Activated CD4-positive, CD25-positive, alpha-beta regulatory T cell treated with anti-CD3 and anti-CD28 coated beads, Interleukin-2, amount 50 U/mL, for 16 hours (primary cell): Measurements from ENCODE around the gene MYL7.
"Not testable (repeated sequence)": the region's sequence is repeated elsewhere in the genome, so short reads cannot be mapped to it uniquely, and the experiment has no call there.

Source experiments
- DNase-seq: peaks from one replicate; pipeline ENCODE4 v3.0.0-alpha.2; 2020; ENCODE audit warnings: low read depth, low spot score

MYL7 gene

DNA sequence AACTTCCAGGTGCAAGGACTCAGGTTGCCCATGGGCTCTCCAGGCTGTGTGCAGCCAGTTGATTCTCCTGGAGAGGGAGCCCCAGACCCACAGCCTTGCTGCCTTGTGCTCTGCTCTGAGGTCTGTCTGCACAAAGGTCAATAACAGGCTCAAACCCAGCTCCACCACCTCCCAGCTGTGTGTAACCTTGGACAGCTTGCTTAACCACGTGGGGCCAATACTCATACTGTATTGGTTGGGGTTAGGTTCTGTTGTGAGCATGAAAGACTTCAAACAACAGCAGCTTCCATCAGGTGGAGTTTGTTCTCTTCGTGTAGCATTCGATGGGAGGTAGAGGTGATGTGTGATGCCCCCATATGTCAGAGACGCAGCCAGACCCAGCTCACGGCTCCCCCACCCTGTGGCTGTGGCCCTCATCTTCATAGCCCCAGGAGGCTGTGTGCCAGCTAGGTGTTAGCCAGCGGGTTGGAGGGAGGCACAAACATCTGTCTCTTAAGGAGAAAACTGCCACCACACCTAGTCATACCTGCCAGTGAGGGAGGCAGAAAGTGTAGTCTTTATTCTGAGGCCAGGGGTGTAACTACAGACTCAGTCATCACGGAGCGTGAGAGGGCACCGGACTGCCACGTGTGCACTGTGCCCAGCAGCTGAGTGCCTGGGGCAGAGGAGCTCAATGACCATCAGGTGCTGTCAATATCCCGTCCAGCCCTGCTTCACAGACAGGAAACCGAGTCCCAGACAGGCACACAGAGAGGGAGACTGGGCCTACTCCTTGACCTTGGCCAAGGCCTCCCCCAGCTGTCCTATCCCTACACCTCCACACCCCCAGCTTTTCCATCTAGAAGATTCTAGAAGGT lies 9.7 kb downstream of the MYL7 start:
- DNase-seq = no peak

DNA sequence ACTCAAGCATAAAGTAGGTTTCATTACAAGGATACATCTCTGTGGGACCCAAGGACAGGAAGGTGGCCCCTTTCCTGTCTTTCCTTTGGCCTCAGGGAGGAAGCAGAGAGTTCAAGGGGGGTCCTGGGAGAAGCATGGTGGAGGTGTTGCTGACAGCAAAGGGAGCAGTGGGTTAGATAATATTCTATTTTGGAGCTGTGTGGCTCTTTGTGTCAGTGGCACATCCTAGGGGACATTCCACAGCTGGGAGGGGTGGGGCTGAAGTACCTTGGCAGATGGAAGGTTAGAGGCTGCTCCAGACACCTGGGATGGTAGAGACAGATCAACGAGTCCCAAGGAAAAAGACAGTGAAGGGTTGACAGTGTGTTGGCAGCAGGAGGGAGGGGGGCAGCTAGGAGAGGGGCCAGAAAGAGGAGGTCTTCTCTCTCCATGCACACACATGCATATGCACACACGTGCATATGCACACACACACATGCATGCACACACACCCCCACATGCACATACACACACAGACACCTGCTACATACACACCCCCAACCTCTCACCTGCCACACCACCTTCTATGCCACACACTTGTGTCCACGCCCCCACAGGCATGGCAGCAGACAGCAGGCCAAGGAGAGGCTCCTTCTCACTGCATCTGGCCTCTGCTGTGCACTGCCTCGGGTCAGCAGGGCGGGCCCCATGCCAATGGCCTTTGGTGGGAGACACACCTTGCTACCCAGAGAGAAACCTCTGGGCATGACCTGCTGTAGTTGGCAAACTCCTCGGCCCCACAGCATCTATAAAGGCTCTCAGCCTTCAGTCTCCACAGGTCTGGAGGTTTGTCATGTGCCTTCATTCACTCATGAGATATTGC lies 12.2 kb downstream of the MYL7 start:
- DNase-seq = no peak

GRCh38 chr7:44127161-44127560 lies 14.0 kb downstream of the MYL7 start:
- no peak for DNase-seq

DNA sequence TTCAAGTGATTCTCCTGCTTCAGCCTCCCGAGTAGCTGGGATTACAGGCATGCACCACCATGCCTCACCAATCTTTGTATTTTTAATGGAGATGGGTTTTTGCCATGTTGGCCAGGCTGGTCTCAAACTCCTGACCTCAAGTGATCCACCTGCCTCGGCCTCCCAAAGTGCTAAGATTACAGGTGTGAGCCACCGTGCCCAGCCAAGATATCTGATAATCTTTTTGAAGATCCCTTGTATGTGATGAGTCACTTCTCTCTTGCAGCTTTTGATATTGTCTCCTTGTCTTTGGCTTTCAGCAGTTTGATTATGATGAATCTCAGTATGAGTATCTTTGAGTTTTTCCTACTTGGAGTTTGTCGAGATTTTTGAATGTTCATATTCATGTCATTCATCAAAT lies 14.6 kb downstream of the MYL7 start:
- not testable (repeated sequence) for DNase-seq

DNA sequence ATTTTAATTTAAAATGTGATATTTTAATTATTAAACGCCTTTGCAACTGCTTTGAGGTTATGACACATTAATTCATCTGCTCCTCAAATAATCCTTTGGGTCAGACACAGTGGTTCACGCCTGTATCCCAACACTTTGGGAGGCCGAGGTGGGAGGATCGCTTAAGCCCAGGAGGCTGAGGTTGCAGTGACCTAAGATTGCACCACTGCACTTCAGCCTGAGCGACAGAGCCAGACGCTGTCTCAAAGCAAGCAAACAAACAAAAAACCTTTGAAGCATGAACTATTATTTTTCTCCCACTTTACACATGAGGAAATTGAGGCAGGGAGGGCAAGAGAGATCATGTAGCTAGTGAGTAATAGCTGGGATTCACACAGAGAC lies 16.3 kb downstream of the MYL7 start:
- DNase-seq = no peak

DNA sequence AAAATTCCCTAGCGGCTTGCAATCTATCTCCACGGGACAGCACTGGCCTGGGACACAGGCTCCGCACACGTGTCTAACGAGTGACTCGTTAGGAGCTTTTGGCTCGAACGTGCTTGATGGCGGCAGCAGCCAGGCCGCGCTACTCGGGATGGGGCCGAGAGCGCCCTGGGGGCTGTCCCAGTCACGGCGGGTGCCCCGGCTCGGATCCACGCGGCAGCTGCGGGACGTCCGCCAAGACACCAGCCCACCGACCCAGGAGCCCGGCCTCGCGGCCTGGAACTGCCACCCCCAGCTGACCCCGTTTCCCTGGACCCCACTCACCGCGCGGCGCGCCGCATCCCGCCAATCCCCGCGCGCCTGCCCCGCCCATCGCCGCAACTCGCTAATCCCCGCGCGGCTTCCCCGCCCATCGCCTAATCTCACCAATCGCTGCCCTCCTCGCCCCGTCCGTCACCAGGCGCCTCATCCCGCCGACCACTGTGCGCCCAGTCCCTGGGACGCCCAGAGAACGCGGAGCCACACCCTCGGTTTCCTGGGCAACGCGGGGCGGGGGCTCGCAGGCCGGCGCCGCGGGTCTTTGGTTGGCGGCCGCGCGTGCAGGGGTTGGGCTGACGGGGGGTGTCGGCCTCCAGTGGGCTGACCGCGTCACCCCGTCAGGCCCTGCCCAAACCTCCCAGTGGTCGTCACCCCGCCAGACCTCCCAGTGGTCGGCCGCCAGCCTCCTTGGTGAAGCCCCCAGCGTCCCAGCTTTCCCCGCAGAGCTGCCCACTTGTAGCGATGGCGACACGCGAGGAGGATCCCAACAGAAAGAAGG lies 17.7 kb downstream of the MYL7 start, which contains the start of gene POLD2:
TSS of gene POLD2 (minus strand) at position 359 of the 814 bp plus-strand sequence. CDS start 1,495 bp downstream, outside the sequence.
- peak; percentile 94 for DNase-seq

DNA sequence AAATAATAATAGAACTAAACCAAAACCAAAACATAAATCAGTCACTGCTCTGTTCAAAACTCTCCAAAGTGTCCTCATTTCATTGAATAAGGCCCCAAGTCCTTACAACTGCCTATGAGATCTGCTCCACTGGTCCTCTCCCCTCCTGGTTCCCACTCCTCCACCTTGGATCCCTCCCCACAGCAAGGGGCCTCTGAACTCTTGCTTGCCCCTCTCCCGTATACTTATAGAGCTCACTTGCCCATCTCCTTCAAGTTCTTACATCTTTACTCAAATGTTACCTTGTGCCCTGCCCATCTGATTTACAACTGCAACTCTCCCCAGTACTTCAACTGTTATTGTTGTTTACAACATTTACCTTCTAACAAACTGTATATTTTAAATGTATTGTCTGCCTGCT lies 18.6 kb downstream of the MYL7 start:
- no peak for DNase-seq

GRCh38 chr7:44121761-44122420 lies 19.2 kb downstream of the MYL7 start:
- no peak for DNase-seq

- DNase-seq = no peak
These were observed 20.7 kb downstream of the MYL7 start for GRCh38 chr7:44120395-44120794.

GRCh38 chr7:44119829-44120380 lies 21.2 kb downstream of the MYL7 start:
- DNase-seq = no peak

DNA sequence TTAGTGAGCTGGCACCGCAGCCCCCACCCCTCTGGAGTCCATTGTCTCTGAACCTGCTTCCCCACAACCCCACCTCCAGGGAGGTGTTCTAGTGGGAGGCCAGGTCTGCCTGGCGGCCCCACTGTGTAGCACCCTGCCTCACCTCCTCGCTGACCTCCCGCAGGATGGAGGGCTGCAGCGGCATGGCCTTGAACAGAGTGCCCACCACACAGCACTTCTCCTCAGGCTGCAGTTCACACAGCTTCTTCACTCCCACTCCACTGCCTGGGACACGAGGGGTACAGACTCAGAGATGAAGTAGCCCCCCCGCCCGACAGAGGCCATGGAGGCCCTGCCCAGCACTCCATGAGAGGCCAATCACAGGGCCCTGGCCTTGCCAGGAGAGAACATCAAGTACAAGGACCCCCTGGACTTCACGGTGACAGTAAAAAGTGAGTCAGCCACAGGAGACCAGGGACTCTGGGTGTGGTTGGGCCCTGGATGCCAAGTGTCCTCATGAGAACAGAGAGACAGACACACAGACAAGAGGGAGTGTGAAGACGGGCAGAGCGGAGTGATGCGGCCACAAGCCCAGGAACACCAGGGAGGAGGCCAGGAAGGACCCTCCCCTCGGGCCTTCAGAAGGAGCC lies 23.2 kb downstream of the MYL7 start:
- no peak for DNase-seq

- DNase-seq = no peak
These were observed 24.1 kb downstream of the MYL7 start for GRCh38 chr7:44116789-44117666.

DNA sequence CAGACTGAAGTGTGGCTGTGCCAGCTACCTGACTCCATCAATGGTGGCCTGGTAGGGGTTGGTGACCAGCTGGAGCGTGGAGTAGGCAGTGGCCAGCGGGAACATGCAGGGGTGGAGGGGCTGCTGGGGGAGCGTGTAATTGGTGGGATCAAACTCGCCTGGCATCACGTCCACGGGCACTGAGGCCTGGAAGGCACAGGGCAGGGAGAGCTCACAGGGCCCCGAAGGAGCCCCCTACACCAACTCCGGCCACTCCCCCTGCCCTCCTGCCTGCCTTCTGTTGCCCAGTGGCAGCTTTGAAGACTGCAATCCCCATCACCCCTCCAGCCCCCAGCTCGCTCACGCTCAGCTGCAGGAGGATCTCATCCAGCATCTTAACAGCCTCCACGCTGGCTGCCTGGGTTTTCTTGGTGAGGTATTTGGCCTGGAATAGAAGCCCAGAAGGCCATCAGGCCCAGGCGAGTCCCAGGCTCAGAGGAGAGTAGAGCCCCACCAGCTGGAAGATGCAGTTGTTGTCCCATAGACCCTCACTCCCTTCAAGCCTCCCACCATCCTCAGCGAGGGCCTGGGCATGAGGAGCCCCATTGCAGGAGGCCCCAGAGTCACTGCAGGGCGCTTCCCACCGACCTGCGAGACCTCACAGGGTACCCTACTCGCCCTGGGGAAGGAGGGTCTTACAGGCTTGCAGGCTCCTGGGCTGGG lies 24.9 kb downstream of the MYL7 start:
- no peak for DNase-seq

GRCh38 chr7:44114586-44115310 lies 26.4 kb downstream of the MYL7 start:
- no peak for DNase-seq

GRCh38 chr7:44113764-44114354 lies 27.3 kb downstream of the MYL7 start:
- DNase-seq = no peak

- no peak for DNase-seq
These were observed 28.0 kb downstream of the MYL7 start for GRCh38 chr7:44112997-44113763.
